Left colon (tissue), 2 donors: Measurements from ENCODE around the gene ESPN. TPM values are rescaled to one million over a fixed set of nuclear protein-coding genes. Genes with fewer than 3 reads are reported as not detected.

Experiments used
- ATAC-seq: fragments of 200-7000 bp; cut with Tn5 transposase; one replicate; pipeline ENCODE4 v1.9.1; 2020; ENCODE audit warnings: mild to moderate bottlenecking, moderate library complexity
- DNase-seq, 2 donors: peaks; one replicate each; pipeline ENCODE4 v3.0.0-alpha.2; 2020
- intact Hi-C, 2 donors: fragments of 100-400 bp; cut with DNase I in 1 of 2; cut with micrococcal nuclease in 1 of 2; formaldehyde crosslinking; loops; one replicate each; pipeline versions ENCODE4 v1.11.2 to v1.14.0; 2022; cut with DNase I, micrococcal nuclease
- total RNA-seq, 2 donors: library from RNA; stranded (reverse); fragmentation: NEBNext Ultra II Directional; extraction: Animal tissue kit (Norgen Biotek cat#: 25700); gene quantifications; one replicate each; pipeline ENCODE4 v1.2.1, GENCODE V29; 2021
- donor health status: DM: no; HTN: no; CAD: no.
- donor health status: DM: yes; HTN: yes; CAD: no.

The ESPN gene
- total RNA-seq, 2 donors from 2014 or later = 100 to 152 TPM

GRCh38 chr1:6497215-6497866 lies 72.8 kb downstream of the ESPN start:
- intact Hi-C loops = no loop called here
- ATAC-seq = peak; percentile 57
- DNase-seq = peak in 1 of 2 donors; percentile 44

GRCh38 chr1:6497867-6498575 lies 73.4 kb downstream of the ESPN start:
- ATAC-seq = no peak
- intact Hi-C loops = no loop called here
- DNase-seq = no peak

DNA sequence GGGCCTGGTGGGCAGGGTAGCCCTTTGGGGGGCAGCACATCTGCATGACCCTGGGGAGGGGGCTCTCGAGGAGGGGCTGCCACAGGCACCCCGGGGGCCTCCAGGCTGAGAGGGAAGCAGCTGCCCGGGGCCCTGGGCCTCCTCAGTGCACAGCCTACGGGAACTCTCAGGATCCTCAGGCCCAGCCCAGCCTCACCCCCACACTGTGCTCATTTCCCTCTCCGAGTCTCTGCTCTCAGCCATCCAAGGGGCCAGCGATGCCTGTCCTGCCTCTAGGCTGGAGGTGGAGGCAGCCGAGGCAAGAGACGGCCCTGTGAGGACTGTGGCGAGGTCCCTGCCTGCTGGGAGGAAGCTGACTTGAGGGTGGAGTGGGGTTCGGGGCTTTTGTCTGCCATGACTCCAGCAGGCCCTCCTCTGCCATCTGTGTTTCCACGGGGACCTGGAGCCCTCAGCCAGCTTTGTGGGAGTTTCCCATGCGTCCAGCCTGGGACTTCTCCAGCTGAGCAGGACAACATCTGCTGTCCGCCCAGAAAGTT lies 74.1 kb downstream of the ESPN start:
- intact Hi-C loops = no loop called here
- ATAC-seq (no peak), DNase-seq (no peak)

DNA sequence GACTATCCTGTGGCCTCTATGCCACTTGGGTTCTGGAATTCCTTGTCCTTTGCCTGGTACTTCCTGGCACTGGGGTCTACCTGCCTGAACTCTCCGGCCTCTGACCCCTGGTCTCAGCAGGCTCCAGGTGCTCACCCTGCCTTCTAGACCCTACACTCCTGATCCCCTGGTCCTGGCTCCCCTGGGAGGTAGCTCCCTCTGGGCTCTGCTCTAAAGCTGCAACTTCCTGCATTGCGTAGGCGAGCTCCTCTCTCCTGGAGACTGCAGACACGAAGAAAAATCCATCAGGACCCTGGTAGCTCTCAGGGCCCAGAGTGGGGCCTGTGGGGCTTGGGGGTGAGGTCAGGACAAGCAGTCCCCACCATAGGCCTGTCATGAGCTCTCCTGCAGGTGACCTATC lies 74.7 kb downstream of the ESPN start:
- intact Hi-C loops = no loop called here
- DNase-seq (no peak), ATAC-seq (no peak)

GRCh38 chr1:6500544-6501278 lies 76.1 kb downstream of the ESPN start:
- ATAC-seq (no peak), DNase-seq (no peak)
- intact Hi-C loops = no loop called here

GRCh38 chr1:6501279-6501813 lies 76.8 kb downstream of the ESPN start:
- intact Hi-C loops = no loop called here
- no peak for DNase-seq
- ATAC-seq = no peak

- DNase-seq = peak in 1 of 2 donors; percentile 44
- intact Hi-C loops = no loop called here
- ATAC-seq = peak; percentile 54
Observed at GRCh38 chr1:6502000-6502891, 77.7 kb downstream of the ESPN start.

DNA sequence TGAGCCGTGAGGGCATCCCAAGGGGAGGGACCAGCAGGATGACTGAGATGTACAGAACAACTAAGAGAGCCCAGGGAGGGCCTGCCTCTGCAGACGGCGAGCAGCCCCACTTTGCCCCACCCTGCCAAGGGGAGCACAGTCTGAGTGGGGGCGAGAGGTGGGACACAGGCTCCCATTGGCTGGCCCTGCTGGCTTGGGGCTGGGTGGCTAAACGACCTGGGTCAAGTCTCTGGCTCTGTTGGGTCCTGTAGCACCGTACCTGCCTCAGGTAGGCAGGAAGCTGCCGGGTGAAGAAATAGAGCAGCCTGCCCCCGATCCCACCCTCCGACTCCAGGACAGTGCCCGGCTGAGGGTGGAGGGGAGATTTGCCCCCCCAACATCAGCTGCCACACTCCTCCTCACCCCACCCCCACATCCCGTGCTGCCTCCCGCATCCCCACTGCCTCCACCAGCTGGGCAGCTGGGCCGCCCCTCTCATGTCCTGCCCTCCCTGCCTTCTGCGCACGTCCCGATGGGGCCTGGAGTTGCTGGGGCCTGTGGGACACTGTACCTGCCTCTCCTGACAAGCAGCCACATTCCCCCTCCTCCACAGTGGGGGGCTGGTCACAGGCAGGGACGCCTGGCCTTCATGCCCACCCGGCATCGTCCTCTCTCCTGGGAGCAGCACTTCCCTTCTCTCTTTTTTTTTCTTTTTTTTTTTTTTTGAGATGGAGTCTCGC lies 79.5 kb downstream of the ESPN start:
- no peak for ATAC-seq
- intact Hi-C loops = no loop called here
- DNase-seq = no peak

DNA sequence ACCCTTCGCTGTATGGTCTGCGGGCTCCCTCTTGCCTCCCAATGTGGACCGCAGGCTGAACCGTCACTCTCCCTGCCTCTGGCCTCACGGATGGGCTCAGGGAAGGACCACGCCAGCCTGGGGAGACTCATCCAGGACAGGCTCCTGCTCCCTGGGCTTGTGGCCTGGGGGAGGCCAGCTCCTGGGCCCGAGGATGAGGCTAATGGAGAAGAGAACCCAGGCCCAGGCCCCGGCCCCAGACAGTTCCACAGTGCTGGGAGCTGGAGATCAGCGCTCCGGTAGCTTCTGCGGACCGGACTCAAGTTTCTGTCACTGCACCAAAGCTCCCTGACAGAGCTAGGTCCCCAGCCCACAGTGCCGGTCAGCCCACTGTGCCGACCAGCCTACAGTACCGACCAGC lies 80.3 kb downstream of the ESPN start:
- intact Hi-C loops = no loop called here
- no peak for ATAC-seq
- no peak for DNase-seq

DNA sequence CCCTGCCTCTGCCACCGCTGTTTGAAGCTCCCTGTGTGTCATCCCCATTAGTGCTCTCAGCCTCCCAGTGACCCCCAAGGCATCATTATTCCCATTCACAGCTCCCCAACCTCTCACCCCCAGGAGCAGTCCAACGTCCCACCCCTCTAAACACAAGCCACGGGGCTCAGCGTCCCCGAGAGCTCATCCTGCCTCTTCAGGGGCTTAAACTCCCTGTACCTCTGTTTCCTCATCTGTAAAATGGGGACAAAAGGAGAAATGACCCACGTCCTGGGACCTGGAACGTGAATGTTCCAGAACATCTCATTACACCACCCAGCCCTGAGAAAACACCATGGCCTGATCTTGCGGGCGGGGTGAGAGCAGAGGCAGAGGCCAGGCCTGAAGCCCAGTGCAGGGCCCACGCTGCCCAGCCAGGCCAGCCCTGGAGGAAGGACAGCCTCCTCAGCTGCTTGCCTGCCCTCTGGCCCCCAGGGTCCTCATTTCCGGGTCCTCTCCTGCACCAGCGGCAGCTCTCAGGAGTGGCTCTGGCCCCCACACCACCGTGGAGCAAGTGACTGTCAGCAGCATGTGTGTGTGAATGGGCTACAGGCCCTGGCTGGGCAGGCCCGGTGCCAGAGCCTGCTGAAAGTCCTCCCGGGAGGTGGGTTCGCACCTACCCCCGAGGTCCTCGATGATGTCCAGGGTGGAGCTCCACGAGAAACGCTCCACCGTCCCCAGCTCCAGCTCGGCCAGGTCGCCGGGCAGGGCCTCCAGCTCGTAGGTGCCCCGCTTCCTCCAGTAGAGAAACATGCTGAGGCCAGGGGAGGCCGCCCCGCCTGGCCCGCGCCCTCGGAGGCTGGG lies 81.0 kb downstream of the ESPN start:
- ATAC-seq (no peak), DNase-seq (no peak)
- intact Hi-C loops = no loop called here

DNA sequence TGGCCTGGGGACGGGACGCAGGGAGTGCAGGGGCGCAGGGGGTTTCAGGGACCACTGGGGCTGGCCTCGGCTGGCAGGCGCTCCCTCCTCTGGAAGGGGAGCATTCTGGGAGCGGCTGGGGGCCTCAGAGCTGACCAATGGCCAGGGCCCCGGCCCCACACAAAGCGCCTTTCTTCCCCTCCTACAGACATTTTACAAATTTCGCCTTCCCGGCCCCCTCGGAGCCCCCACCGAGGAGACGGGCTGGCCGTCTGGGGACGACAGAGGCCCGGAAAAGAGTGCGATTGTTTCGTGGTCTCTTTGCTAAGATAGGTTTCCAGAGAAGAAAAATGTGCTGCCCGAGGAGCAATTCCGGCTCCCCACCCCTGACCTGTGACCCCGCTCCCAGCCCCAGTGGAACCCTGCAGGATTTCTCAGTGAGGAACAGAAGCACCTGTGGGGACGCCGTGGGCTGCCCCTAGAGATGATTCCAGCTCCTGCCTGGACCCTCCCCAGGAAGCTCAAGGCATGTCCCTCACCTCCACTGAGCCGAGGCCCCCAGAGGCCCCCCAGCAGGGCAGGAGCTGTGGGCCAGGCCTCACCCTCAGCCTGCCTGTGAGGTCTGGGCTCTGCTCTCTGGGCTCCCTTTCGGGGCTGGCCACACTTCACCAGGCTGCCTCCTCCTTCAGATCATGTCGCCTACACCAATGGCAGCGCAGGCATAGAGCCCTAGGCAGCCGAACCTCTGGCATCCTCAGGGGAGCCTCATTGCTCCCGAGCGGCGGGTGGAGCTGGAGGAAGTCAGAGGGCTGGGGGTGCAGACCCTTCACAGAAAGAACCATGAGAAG lies 81.8 kb downstream of the ESPN start:
- no peak for DNase-seq
- intact Hi-C loops = no loop called here
- ATAC-seq = no peak

GRCh38 chr1:6507037-6507428 lies 82.5 kb downstream of the ESPN start:
- no peak for ATAC-seq
- no peak for DNase-seq
- intact Hi-C loops = no loop called here

GRCh38 chr1:6507461-6507911 lies 82.9 kb downstream of the ESPN start:
- intact Hi-C loops = no loop called here
- no peak for DNase-seq
- ATAC-seq = no peak

DNA sequence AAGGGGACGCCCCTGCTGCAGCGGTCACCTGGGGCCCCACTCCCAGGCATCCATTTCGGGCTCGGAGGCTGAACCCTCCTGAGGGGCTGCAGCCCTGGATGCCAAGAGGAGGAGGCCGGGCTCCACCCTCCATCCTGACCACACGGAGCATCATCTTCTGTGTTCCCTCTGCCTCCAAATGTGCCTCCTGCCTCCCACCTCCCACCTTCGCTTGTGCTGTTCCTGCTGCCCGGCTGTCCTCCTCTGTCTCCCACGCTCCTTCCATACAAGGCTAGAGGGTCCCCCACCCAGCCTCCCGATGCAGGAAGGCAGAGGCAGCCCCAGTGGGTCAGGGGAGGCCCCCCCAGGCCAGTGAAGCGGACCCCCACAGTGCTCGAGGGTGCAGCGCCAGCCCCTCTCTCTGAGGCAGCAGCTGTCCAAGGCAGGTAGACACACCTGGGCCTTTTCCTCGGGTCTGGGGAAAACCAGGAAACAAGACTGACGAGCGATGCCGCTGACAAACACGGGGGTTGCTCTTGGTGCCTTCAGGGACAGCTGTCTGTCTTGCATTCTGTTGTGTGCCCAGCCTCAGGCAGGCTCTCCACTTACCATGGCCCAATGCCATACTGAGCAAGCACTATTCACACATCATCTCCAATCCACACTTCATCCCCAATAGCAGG lies 83.7 kb downstream of the ESPN start:
- DNase-seq = no peak
- intact Hi-C loops = no loop called here
- no peak for ATAC-seq

- intact Hi-C loops = no loop called here
- no peak for ATAC-seq
Observed at GRCh38 chr1:6508816-6509189, 84.2 kb downstream of the ESPN start.

More at GRCh38 chr1:6508816-6509189, 84.2 kb downstream of the ESPN start:
- no peak for DNase-seq
